HG03064 (cell line): ENCODE results near the gene MFAP5.

Experiments
- ATAC-seq: cut with Tn5 transposase; IDR thresholded peaks from one replicate; pipeline ENCODE4 v1.9.1; 2021; ENCODE audit warnings: low read depth; ENCODE audit not compliant: unreplicated experiment

The MFAP5 gene, protein sequence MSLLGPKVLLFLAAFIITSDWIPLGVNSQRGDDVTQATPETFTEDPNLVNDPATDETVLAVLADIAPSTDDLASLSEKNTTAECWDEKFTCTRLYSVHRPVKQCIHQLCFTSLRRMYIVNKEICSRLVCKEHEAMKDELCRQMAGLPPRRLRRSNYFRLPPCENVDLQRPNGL

DNA sequence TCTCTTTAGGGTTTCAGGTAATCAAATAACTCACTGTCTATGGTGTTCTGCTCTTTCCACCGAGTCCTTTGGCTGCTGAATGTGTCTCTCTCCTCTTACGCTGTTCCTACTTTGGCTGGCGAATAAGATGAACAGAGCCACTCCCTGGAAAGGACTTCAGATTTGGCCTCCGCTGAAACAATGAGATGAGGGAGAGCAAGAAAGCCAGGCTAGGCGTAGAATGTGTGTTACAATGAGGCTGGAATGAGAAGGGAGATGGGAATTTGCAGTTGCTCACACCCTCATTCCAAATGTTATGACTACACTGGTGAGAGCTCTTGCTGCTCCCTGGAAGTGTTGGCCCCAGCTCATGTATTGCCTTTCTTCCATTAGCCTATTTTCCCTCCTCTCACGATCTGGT lies at the start of gene MFAP5:
Gene MFAP5 (minus strand): TSS at position 234 of the 400 bp plus-strand sequence. CDS start 722 bp downstream, outside the sequence.
- no peak for ATAC-seq

DNA sequence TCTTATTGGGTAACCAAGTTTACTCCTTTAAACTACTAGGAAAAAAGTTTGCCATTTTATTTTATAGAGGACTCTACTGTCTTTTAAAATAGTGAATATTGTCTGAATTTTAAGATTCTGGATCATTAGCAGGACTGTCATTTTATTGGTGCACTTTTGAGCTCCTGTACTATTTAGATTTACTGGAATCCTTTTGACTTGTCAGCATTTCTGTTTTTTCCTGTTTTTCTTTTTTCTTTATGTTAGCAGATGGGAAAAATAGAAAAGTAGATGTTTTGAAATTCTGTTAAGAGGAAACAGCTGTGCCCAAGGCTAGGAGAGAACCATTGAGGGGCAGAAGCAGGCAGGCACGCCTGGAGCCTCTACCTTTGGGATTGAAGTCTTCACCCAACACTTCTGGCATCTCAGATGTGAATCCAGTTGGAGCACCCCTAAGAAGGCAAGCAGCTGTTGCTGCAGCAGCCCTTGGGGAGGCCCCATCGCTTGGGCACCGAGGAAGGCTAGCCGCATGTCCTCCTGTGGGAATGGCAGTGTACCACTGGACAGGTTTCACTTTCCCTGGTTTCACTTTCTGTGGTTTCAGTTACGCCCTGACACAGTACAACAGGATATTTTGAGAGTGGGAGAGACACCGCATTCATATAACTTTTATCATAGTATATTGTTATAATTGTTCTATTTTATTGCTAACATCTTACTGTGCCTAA lies 46.7 kb upstream of the MFAP5 start:
- no peak for ATAC-seq

DNA sequence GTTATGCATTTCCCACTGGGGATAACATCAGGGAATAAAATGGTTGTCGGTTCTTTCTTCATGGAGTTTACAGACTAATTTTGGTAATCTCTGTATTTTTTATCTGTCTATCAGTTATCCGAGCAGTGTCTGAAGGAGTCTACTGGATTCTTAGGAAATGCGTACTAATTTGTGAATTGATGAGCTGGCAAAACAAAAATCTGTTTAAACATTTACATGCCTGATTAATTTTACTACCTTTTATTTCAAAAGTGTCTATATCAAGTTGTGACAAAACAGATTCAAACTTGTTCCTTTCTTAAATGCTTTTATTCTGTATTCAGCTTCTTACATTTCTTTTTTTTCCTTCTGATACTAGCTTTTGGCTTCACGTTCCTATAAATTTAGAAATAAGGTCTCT lies 39.5 kb upstream of the MFAP5 start:
- no peak for ATAC-seq

DNA sequence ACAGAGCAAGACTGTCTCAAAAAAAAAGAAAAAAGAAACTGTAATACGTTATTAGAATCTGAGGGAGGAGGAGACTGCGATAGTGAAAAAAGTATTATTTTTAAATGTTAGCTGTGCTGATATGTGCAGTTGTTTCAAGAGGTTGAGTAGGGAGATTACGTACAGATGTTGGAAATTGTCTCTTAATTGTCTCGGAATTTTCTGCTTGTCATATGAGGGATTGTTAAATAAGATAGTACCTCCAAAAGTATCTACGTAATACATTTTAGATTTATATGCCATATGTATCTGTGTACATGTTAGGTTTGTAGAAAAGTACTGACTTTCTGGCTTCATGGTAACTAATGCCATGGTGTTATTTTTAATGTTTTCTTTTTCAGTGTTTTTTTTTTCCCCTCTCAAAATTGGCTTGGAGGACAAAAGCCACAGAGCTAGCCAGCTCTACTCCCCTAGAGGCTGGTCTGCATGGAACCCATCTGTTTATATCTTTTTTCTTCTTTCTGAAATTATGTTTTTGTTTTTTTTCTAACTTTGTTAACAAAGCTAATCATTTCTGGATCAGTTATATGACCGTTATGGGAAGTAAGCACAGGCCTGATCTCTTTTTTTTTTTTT lies 38.5 kb upstream of the MFAP5 start:
- no peak for ATAC-seq

DNA sequence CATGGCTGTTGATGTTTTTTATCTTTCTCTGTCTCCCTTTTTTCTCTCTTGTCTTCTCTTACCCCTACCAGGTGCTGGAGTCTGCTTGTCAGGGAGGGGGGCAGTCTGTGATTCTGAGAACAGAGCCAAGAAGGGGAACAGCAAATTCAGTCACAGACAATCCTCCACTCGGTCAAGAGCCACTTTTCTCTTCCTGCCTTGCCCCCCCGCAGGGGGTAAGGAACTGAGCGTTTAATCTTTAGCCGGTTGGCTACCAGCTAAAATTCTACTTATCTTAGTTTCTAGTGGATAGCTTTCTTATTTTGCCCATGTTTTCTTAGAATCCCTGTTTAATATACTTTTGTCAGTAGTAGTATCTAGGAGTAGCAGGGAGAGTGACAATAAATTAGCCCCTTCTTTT lies 37.1 kb upstream of the MFAP5 start:
- ATAC-seq, result no peak

DNA sequence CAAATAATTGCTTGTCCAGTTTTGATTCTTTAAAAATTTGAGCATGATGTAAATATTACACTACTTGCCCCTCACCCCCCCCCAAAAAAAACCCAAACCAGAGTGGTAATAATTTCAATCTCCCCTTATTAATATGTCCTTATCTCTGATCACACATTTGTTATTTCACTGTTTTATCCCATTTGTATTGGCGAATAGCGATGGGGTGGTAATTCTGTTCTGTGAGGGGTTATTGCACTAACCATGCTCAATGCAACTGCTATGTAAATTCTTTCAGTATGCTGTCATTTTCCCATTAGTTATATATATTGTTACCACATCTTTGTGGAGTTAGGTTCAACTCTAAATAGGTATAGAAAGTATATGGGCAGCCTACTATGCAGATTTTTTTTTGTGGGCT lies 36.3 kb upstream of the MFAP5 start:
- ATAC-seq, result no peak

DNA sequence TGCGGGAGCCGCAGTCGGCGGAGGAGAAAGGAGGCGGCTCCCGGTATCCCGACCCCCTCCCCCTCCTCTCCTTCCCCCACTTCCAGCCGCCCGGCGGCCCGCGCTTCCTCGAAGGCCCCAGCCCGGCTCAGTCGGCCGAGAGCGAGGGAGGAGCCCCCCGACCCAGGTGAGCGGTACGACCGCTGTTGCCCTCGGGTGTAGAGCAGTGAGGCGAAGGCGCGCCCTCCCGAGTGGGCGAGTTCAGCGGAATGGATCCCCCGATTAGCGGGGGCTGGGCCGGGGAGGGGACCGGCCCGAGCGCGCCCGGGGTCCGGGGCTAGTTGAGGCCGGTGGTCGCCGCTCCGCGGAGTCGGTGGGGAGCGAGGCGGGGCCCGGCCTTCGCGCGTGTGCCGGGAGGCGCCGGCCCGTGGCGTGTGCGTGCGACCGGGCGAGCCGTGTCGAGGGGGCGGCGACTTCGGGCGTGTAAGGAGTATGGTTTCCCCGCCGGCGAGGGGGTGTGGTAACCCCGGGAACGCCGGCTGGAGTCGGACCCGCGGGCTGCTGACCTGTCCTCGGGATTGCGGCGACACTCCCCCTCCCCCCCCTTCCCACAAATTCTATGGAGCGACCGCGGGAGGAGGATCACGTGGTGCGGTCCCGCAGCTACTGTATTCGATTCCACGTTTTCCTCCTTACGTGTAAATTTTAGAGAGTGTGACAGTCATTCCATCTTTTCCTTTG lies 35.7 kb upstream of the MFAP5 start:
- ATAC-seq, result peak; percentile 35

DNA sequence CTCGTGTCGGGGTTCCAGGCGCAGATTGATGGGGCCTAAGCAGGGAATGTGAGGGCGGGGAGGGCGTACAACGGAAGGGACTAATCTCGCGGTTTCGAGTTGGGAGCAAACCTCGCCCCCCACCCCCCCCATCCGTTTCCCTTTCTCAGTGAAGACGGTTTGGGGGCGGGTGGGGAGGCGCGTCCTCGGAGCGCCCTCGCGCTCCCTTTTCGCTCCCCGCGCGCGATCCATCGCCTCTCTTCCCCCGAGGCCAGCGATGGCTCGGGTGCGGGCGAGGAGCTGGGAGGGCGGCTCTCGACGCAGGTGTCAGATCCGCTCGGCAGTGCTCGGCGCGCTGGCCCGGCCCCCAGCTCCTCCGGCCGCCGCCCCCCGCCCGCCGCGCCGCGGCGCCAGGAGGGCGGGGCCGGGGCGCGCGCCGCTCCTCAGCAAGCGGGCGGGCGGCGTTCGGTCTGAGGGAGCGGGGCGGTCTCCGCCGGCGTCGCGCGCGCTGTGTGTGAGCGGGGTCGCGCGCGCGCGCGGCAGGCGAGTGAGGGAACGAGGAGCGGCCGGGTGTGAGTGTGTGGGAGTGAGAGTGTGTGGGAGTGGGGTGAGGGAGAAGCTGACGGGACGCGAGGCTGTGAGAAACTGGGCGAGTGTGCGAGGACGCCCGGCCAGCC lies 35.0 kb upstream of the MFAP5 start, which contains the start of gene RIMKLB:
Gene RIMKLB (plus strand): TSS at position 516 of the 656 bp plus-strand sequence. CDS start 15,876 bp downstream, outside the sequence.
- ATAC-seq, result peak; percentile 82

DNA sequence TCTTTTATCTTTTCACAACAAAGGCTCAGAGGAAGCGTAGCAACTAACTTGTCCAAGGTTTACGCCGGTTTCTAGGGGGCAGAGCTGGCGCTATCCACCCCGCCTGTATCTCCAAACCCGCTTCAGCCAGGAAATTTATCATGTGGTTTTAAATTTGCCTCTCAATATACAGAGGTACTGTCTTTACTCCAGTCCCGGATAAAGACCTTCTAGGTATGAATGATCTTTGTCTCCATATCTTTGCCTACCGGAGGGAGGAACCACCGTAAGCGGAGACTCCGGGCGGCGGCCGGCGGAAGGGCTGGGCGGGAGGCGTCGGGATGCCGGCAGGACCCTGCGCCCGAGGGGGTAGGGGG lies 34.5 kb upstream of the MFAP5 start:
- ATAC-seq, result peak; percentile 13

DNA sequence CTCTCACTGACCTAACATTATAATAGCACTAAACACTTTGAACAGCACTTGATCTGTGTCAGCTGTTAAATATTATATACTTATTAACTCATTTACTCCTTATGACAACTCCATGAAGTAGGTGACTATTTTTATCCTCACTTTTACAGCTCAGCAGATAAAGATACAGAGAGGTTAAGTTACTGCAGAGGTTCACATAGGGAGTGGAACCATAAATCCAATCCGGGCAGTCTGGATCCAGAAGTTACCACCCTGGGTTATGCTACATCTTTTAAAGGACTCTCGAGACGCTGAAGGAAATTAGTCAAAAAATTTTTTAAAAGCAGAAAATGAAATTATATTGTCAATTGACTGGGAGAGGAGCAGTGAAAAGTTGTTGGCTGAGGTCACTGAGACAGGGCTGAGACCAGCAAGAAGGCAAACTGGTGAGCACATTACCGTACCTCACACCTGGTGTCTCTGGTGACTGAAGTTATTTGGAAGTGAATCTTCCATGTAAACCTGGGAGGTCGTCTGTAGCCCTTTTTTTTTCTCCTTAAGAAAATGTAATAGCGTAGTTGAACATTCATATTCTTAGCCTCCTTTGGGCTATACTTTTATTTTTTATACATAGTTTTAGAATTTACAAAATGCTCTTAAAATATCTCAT lies 33.9 kb upstream of the MFAP5 start:
- no peak for ATAC-seq

DNA sequence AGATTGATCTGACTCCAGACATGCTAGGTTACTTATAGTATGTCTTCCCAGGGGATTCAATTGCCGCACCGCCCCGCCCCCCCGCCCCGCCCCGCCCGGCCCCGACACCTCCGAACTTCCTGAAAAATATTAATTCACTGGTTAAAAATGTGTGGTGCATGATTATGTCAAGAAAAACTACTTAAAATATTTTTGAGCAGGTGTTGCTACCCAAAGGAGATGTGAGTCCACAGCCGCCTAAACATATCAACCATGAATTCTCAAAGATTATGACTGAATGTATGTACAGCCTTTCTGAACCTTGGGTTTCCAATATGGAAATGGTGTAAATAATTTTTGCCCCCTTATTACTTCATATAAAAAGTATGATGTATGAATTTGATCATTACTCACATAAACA lies 32.5 kb upstream of the MFAP5 start:
- no peak for ATAC-seq

DNA sequence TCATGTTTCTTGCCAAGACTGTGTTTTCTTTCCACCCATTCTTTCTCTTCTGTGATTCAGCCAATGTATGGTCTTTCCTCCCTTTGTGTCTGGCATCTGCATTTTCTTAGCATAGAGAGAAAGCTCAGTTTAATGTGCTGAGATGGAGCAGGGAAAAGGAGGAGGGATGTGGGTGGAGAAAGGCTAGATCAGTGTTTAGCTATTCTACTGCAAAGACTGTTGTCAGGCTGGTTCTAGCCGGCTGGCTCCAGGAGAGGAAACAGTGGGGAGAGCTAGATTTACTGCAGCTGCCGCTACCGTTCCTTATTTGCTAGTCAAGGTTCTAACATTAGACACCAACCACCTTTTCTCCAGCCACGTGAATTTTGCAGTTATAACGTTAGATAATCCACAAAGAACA lies 29.9 kb upstream of the MFAP5 start:
- ATAC-seq, result no peak

DNA sequence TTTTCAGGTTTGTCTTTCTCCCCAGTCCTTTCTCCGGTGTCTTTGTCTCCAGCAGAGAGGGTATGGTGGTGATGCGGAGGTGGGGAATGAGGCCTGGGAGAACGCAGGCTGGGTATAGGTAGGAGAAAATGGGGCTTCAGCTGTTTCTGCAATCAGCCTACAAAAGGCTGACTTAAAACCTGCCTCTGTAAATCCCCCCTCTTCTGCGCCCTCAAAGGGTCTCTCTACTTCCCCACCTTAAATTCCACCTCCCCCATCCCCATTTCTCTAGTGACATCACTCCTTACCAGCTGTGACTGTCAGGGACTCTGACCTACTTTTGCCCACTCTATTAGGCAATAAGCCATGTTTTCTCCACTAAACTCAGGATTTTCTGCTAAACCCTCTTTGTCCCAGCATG lies 27.1 kb upstream of the MFAP5 start:
- ATAC-seq, result no peak

DNA sequence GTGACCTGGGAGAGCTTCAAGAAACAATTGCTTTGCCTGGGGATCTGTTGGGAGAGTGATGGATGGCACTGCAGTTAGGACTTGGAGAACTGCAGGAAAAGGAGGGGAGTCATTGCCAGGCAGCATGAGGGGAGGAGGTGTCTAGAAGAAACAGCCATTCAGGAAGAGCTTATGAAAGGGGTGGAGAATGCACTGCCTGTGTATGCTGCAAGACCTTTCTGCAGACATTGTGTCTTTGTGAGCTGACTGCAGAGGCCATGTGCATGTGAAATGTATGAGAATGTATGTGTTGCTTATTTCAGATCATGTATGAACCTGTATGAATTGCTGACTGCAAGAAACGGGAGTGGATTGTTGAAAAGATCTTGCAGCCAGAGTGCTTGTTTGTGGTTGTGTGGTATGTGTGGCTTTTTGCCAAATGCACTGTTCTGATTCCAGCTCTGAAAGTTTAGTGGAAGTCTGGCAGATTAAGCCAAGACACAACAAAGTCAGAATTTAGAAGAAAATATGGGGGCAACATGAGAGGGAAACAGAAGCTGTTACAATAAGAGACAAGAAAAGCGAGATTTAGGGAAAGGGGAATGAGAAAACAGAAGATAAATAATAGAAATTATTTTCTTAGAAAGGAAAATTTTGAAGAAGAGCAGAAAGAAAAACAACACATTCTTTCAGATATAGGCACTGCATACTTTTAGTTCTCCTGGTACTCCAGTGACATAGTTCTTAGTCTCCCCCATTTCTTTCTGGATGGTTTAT lies 25.4 kb upstream of the MFAP5 start:
- ATAC-seq, result no peak

DNA sequence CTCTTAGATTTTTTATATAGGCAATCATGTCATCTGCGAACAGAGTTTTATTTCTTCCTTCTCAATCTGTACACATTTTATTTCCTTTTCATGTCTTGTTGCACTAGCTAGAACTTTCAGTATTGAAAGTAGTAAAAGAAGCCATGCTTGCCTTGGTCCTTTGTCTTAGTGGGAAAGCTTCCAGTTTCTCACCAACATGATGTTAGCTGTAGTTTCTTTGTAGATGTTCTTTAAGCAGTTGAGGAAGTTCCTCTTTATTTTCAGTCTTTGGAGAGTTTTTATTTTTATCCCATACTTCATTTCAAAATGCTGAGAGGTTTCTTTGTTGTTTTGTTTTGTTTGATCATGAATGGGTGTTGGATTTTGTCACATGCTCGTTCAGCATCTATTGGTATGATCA lies 22.4 kb upstream of the MFAP5 start:
- ATAC-seq, result no peak

DNA sequence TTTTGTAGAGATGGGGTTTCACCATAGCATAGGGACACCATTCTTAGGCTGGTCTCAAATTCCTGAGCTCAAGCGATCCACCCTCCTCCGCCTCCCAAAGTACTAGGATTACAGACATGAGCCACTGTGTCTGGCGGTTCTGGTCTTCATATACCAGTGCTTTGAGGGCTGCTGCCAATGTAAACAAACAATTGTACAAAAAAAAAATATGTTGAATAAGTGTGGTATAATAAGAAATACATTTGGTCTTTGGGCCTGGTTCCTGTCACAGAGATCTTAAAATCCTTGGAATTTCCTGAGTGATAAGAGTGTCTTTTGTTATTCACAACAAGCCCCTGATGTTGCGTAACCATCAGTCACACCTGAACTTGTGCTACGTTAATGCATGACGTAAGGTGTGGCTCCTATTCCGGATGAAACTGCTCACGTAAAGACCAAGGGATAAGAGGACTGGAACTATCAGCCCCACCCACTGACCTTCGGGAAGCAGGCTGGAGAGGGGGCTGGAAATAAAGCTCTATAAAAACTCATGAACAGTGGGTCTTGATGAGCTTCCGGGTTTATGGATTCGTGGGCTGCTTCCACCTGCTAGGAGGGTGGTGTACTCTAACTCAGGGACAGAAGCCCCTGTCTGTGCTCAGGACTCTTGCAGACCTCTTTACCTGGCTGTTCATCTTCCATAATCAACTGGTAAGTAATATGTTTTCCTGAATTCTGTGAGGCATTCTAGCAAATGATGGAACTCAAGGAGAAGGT lies 18.7 kb upstream of the MFAP5 start:
- ATAC-seq, result no peak

DNA sequence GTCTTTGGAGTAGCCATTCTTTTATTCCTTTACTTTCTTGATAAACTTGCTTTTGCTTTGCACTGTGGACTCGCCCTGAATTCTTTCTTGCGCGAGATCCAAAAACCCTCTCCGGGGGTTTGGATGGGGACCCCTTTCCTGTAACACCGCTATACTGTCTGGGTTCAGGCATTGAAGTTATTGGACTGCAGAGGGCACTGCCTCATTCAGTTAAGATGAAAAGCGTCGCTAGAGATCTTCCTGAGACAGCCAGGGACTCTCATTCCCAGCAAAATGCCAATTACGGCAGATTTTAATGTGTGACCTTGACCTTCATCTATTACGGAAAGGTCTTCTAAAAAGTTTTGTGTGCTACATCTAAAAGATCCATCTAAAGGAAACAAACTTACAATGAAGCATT lies 17.9 kb upstream of the MFAP5 start:
- no peak for ATAC-seq

DNA sequence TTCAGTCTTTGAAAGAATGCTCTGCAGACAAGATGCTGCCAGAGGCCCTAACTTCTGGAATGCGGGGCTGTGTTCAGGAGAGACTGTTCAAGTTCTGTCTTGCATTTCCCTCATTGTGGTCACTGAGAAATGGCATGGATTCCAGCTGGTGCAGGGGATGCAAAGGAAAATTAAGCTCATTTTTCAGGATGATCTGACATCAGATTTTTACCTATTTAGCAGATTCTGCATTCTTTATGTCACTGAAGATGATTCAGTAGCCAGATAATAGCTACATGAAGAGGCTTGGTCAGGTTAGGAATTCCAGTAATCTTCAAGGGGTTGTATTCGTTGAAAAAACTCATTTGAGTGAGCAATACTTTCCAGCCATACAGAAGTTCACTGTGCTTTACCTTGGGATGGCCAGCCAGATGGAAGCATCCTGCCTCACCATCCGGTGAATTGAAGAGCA lies 16.1 kb upstream of the MFAP5 start:
- ATAC-seq, result no peak

DNA sequence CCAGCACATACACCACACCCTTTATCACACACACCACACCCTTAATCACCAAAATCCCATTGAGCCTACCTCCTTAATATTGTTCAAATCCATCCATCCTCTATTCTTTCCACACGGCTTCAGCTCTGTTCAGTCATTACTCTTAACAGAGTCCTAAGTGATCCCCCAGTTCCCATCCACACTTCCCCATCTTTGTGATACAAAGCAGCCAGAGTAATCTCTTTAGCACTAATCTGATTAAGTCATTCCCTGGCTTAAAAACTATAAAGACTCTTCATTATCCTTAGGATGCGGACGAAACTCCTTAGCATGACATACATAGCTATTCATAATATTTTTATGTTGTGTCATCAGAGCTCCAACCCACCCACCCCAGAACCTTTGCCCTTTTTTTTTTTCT lies 14.7 kb upstream of the MFAP5 start:
- ATAC-seq, result no peak
